ENCODE results near the gene KIF20A.

DNA sequence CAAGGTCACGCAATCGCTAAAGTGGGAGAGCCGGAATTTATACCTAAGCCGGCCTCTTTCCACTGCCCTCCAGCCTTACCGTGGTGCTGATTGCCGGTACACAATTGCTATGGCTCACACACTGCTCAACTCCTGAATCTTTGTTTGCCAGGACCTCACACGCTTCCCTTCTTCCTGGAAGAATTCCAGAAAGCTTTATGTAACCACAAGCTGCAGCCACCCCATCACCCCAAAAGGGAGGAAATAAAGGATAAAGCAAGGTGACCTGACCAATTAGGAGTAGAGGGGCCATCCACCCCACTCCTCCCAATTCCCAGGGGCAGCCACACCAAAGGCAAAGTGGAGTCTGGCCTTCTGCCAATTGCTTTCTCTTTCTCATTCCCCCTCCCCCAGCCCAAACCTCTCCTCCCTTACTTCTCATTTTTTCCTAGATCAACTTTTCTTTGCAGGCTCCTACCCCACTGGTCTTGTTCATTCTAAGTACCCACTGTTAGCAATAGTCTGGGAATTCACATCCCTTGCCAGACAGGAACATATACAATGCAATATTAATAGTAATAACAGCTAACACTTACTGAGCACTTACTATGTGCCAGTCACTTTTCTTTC is 52.2 kb downstream of the KIF20A start:
- TF ChIP-seq, protein P1, sequence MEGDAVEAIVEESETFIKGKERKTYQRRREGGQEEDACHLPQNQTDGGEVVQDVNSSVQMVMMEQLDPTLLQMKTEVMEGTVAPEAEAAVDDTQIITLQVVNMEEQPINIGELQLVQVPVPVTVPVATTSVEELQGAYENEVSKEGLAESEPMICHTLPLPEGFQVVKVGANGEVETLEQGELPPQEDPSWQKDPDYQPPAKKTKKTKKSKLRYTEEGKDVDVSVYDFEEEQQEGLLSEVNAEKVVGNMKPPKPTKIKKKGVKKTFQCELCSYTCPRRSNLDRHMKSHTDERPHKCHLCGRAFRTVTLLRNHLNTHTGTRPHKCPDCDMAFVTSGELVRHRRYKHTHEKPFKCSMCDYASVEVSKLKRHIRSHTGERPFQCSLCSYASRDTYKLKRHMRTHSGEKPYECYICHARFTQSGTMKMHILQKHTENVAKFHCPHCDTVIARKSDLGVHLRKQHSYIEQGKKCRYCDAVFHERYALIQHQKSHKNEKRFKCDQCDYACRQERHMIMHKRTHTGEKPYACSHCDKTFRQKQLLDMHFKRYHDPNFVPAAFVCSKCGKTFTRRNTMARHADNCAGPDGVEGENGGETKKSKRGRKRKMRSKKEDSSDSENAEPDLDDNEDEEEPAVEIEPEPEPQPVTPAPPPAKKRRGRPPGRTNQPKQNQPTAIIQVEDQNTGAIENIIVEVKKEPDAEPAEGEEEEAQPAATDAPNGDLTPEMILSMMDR (IDR thresholded peaks at IDR 0.05), result no peak
- TF ChIP-seq POLR2A (IDR thresholded peaks at IDR 0.05), result no peak
